D341Med (cell line): ENCODE data around the gene GIPC2.
A peak's percentile ranks its signal among the peaks of the same experiment; 100 is the strongest.
"Not testable (repeated sequence)": the region's sequence is repeated elsewhere in the genome, so short reads cannot be mapped to it uniquely, and the experiment has no call there.

Experiments used
- DNase-seq: peaks from one replicate; pipeline ENCODE4 v3.0.0; 2012; ENCODE audit warnings: low spot score

Gene GIPC2

GRCh38 chr1:78095593-78095992 is 49.8 kb downstream of the GIPC2 start:
- no peak for DNase-seq

GRCh38 chr1:78096017-78096416 is 50.3 kb downstream of the GIPC2 start:
- DNase-seq = no peak

GRCh38 chr1:78096976-78097375 is 51.2 kb downstream of the GIPC2 start:
- DNase-seq = no peak

- no peak for DNase-seq
These were observed 55.3 kb downstream of the GIPC2 start for GRCh38 chr1:78101051-78101450.

- DNase-seq = no peak
These were observed 55.7 kb downstream of the GIPC2 start for GRCh38 chr1:78101514-78101913.

- DNase-seq = no peak
These were observed 56.3 kb downstream of the GIPC2 start for GRCh38 chr1:78102082-78102481.

- no peak for DNase-seq
These were observed 57.1 kb downstream of the GIPC2 start for GRCh38 chr1:78102916-78103315.

GRCh38 chr1:78104322-78104721 is 58.6 kb downstream of the GIPC2 start:
- DNase-seq = no peak

GRCh38 chr1:78109659-78110058 is 63.9 kb downstream of the GIPC2 start:
- DNase-seq = not testable (repeated sequence)

- no peak for DNase-seq
These were observed 67.6 kb downstream of the GIPC2 start for GRCh38 chr1:78113156-78113916.

- DNase-seq = peak; percentile 62
These were observed 68.5 kb downstream of the GIPC2 start for GRCh38 chr1:78114034-78114956.

- DNase-seq = not testable (repeated sequence)
These were observed 74.7 kb downstream of the GIPC2 start for GRCh38 chr1:78120485-78120884.

GRCh38 chr1:78121710-78122109 is 75.9 kb downstream of the GIPC2 start:
- no peak for DNase-seq

- DNase-seq = no peak
These were observed 76.6 kb downstream of the GIPC2 start for GRCh38 chr1:78122389-78122788.

GRCh38 chr1:78126506-78126905 is 80.7 kb downstream of the GIPC2 start:
- no peak for DNase-seq

GRCh38 chr1:78132174-78132947 is 86.6 kb downstream of the GIPC2 start:
- no peak for DNase-seq

GRCh38 chr1:78132948-78133322 is 87.2 kb downstream of the GIPC2 start:
- no peak for DNase-seq

- no peak for DNase-seq
These were observed 90.9 kb downstream of the GIPC2 start for GRCh38 chr1:78136680-78137079.

- DNase-seq = no peak
These were observed 95.9 kb downstream of the GIPC2 start for GRCh38 chr1:78141531-78142231.

GRCh38 chr1:78142736-78143135 is 97.0 kb downstream of the GIPC2 start:
- DNase-seq = no peak

GRCh38 chr1:78143152-78143551 is 97.4 kb downstream of the GIPC2 start:
- DNase-seq = no peak

GRCh38 chr1:78143673-78144072 is 97.9 kb downstream of the GIPC2 start:
- no peak for DNase-seq
